GM04503 (cell line): ENCODE data around the gene FGFR4.
"Not testable (repeated sequence)": the region's sequence is repeated elsewhere in the genome, so short reads cannot be mapped to it uniquely, and the experiment has no call there.

ENCODE experiments used
- DNase-seq: peaks from one replicate; pipeline ENCODE4 v3.0.0-alpha.2; 2012; ENCODE audit warnings: low read depth

The FGFR4 gene

DNA sequence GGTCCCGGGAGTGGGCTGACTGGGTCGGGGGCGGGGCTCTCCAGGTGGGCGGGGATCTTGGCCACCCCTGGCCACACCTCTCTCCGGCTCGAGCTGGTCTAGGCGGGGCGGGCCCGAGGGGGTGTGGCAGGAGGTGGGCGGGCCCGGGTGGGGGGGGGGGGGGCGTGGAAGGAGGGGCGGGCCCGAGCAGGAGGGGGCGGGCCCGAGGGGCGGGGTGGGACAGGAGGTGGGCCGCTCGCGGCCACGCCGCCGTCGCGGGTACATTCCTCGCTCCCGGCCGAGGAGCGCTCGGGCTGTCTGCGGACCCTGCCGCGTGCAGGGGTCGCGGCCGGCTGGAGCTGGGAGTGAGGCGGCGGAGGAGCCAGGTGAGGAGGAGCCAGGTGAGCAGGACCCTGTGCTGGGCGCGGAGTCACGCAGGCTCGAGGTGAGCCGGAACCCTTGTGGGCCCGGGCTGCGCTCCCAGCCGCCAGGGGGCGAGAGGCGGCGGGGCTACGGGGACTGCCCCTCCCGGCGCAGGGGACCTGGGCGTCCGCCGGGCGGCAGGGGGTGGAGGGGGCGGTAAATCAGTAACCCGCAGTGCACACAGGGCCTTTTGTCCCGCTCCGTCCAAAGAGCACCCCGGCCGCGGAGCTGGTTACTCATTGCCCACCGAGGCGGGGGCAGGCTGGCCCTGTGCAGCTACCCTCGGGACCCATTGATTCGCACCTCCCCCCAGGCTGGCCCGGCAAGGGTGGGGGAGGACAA lies at the start of gene FGFR4:
Gene FGFR4 (plus strand): TSS at position 262 of the 744 bp plus-strand sequence. CDS start 2,688 bp downstream, outside the sequence.
- no peak for DNase-seq

DNA sequence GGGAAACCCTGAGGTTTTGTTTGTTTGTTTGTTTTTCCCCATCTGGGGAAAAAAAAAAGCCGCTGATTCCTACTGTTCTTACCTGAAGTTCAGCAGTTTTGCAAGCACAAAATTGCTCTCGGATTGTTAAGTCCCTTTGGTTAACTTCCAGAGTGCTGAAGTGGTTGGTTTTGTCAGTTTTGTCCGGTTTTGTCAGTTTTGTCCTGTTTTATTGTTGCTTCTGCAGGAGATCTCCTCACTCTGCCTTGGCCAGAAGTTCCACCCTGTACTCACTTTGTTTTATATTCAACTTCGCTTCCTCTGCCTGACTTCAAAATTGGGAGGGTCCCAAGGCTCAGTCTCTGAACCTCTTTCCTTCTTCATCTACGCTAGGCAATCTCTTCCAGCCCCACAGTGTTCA lies 49.8 kb upstream of the FGFR4 start:
- no peak for DNase-seq

DNA sequence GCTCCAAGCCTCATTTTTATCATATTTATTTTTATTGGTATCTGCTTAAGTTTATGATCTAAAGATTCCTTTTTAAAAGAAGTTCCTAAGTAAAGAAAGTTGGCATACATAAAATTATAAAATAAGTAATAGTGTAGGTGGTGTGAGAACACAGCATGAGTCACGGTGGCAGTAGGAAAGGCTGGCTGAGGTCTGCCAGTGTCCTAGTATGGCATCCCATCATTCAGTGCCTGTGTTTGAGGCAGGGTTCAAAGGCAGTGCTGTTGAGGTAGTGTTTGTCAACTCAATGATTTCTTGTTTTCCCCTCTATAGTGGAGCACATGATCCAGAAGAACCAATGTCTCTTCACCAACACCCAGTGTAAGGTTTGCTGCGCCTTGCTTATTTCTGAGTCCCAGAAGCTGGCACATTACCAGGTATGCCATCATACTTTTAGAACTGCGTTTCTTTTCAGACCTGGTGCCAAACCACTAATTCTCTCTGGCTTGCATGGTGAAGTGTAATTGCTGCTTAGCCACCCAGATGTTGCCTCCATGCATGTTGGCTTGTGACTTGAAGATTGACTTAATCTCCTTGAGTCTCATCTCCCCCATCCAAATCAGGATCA lies 45.8 kb upstream of the FGFR4 start:
- DNase-seq: peak; percentile 65

DNA sequence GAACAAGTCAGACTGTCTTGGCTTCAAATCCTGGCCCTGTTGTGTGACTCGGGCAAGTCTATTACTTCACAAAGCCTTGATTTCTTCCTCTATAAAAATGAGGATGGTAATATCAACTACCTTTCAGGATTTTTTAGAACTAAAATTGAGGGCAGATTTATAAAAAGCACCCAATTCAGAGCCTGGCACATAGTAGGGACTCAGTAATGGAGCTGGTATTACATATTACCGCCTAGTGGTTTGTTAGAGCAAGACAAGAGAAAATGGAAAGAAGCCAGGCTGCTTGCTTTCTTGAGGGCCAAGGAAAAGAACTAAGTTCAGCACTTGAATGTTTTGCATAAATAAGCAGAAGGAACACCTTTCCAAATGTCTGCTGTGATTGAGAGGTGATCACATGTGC lies 44.8 kb upstream of the FGFR4 start:
- no peak for DNase-seq

DNA sequence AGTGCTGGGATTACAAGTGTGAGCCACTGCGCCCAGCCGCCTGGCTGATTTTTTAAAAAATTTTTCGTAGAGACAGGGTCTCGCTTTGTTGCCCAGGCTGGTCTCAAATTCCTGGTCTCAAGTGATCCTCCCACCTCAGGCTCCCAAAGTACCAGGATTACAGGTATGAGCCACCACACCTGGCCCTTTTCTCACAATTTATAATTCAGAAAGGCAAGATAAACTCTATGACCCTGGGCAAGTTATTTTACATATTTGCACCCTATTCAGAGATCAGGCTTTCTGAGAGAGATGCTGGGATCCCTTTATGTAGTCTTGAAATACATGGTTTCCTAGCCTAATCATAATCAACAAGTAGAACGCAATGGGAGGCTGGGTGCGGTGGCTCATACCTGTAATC lies 43.6 kb upstream of the FGFR4 start:
- DNase-seq: no peak

DNA sequence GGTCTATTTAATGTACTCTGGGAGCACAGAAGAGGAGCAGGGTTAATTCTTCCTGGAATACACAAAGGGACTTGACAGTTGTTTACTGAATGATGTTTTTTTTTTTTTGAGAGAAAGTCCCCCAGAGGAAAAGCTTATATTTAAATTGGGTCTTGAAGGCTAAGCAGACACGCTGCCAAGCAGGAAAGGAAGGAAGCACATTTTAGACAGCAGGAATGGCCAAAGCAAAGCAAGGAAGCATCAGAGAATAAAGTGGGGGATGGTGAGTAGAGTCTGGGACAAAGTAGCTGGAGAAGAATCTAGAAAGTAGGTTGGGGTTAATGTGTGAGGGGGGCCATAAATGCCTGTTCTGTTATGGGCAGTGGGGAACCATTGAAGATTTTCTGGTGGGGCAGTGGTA lies 42.8 kb upstream of the FGFR4 start:
- DNase-seq: no peak

DNA sequence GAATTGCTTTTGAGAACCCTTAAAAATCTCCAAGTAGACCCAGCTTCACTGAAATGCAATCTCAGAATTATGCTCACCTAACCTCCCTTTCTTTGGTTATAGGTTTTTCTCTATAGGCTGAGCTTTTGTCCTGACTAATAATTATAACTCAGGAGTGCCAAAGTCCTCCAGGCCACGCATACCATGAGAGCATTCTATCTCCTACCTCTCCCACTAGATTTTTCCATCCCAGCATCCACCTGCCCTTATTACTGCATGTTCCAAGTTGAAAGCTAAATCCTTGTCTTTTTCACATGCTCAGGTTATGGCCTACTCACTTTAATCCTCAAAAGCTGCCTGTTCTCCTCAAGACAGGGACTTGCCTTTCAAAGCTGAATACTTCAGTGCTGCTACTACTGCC lies 42.1 kb upstream of the FGFR4 start:
- no peak for DNase-seq

DNA sequence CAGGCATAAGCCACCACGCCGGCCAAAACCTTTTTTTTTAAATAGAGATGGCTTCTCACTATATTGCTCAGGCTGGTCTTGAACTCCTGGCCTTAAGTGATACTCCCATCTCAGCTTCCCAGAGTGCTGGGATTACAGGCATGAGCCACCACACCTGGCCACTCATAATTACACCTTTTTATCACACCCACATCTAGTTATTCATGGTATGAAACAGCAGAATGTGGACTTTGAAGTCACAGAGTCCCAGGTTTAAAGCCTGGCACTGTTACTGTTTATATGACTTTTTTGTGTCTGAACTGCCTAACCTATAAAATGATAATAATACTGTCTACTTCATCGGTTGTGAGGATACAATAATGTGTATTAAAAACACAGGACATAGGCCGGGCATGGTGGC lies 41.1 kb upstream of the FGFR4 start:
- no peak for DNase-seq

DNA sequence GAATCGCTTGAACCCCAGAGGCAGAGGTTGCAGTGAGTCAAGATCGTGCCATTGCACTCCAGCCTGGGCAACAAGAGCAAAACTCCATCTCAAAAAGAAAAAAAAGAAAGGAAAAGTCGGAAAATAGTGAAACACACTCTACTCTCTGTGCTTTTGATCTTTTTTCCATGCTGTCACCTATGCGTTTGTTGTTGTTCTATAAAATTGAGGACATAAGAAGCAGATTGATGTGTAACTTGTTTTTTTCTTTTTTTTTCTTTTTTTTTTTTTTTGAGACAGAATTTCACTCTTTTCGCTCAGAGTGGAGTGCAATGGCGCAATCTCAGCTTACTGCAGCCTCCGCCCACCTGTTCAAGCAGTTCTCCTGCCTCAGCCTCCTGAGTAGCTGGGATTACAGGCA lies 38.2 kb upstream of the FGFR4 start:
- not testable (repeated sequence) for DNase-seq

DNA sequence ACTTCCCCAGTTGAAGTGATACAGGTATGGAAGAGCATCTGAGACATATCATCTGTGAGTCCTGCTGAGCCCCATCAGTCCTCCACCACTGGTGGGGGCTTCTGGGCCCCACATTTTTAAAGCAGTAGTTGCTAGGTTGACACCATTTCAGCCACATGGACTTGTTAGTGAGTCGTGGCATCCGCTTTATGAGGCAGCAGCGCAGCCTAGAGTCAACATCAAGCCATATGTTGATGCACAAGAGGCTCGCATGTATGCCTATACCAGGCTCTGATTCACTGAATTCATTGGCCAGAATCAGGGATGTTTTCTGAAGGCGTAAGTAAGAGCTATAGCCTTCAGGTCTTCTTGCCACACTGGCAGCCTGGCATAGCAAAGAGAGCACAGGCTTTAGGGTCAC lies 37.4 kb upstream of the FGFR4 start:
- no peak for DNase-seq

DNA sequence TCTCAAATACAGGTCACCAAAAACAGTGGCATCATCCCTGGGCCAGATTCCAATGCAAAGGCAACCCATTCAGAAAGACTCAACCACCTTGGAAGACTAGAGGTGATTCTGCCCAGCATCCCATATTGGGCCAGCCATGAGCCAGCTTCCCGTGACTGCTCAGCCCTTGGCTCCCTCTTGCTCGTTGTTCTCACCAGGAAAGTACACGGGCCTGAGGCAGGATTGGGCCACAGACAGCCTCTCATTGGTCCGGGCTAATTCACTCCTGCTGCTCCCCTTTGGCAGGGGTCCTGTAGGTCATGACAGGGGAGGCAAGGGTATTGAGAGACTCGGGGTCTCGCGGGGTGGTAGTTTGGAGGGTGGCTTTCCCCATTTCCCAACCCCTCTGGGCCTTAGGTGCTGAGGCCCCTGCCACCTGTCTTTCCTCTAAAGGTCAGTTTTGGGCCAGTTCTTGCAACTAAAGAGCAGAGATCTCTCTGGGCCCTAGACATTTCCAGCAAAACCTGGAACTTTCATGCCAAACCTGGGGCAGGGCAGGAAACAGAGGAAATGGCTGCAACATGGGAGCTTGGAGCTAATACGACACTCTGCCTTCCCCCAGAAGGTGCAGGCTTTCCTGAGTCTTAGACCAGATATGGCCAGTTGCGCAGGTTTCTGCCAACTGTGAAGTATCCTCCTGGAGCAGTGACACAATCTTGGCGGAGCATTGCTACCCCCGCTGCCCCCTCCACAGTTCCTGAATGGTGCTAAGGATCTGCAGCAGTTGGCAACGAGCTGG lies 22.0 kb upstream of the FGFR4 start:
- no peak for DNase-seq

DNA sequence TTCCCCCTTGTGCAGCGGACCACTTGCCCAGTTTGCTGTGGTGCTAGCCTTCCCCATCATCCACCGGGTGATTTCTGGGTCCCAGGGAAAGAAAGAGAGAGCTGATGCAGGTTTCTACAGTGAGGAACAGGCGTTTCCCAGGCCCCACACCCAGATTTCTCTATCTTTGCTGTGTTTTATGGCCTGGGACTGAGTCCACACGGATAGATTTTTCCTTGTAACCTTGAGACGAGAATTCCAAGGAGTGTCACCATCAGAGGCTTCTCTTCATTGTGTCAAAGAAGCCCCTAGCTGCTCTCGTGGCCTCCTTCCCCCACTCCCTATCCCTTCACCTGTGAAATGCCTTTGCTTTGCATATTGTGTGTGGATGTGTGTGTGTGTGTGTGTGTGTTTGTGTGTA lies 21.2 kb upstream of the FGFR4 start:
- DNase-seq: no peak

DNA sequence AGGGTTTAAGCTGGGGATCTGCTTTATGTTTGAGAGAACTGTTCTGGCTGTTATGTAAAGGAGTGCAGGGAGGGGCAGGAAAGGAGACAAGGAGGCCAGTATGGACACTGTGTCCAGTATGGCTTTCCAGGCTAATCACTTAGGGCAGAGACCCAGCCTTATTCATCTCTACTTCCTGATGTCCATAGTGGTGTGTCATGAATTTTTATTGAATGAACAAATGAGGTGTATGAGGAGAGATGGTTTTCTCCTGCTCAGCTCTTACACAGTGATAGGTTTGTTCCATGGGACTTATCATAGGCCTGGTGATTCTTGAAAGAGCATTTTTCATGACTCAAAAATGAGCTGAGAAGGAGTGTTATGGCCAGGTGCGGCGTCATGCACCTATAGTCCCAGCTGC lies 20.5 kb upstream of the FGFR4 start:
- no peak for DNase-seq

DNA sequence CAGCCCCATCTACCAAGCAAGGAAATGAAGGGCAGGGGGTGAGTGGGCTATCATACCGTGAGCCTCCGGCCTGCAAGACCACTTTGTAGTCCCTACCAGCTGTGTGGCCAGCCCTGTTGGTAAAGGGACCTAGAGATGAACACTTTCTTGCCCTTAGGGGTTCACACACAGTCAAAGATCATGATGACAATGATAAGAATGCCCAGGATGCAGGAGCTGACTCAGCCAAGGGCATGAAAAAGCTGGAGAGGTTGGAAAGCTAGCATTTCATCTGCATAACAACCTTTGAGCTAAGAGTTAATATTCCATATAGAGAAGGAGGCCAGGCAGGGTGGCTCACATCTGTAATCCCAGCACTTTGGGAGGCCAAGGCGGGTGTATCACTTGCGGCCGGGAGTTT lies 19.2 kb upstream of the FGFR4 start:
- DNase-seq: peak; percentile 13

DNA sequence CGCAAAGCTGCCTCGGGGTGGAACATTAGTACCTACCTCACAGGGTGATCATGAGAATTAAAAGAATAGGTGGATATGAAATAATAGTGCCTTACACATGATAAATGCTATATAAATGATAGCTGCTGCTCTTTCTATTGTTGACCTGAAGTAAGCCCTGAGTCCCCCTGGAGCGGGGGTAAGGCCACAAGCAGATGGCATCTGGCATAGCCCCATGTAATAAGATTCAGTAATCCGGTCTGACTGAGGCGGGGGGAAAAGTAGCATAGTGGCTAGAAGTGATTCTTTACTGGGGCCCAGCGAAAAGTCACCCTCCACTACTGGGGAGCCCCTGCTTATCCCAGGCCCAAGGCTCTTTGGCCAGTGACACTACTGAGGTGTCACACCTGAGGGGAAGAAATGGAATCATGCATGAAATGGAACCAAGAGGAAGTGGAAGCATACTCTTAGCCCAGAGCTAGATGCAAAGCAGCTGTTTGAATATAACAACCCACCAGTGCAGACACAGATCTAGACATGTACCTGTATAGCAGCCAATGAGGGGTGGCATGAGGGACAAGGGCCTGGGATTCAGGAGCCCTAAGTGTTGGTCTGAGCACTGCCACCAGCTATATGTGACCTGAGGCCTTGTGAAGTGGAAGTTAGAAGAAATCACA lies 16.1 kb upstream of the FGFR4 start:
- no peak for DNase-seq

DNA sequence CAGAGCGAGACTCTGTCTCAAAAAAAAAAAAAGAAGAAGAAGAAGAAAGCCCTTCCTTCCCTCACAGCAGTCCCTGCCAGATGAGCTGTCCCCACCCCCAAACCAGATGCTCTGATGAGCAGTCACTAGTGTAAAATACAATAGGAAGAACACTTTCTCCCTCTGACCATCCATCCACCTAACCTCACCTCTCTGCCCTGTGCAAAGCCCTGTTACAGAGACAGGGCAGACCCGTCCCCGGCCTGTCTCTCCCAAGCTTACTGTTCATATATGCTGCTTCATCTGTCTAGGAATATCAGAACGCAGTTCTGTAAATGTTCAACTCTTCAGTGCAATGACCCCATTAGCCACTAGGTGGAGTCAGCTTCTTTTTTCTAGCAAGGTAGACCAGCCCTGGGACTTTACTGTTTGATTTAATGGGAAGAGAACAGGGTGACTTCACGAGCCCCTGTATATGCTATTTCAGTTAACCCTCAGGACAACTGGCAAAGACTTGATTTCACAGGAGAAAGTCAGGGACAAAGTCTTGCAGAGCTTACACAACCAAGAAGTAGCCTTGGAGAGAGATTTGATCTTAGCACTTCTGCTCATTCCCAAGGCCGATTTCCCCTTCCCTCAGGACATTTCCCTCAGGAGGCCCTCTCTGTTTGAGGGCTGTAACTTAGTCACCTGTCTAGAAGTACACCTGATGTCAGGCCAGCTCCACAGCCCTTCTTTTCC lies 14.9 kb upstream of the FGFR4 start:
- peak; percentile 58 for DNase-seq

DNA sequence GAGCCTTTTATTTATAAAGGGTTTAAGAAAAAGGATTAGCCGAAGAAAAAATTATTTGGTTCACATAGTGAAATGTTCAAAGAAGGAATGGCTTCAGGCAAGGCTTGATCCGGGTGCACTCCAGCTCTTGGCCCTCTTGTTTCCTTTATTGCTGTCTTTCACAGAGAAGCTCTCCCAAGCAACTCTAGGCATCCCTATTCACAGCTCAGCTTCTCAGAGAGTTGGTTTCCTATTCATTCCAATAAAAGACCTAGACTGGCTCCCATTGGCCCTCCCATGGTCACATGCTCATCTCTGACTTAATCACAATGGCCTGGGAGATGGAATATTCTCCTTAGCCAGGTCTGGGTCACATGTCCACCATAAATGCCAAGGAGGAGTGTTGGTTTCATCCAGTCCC lies 9.4 kb upstream of the FGFR4 start:
- DNase-seq: no peak

DNA sequence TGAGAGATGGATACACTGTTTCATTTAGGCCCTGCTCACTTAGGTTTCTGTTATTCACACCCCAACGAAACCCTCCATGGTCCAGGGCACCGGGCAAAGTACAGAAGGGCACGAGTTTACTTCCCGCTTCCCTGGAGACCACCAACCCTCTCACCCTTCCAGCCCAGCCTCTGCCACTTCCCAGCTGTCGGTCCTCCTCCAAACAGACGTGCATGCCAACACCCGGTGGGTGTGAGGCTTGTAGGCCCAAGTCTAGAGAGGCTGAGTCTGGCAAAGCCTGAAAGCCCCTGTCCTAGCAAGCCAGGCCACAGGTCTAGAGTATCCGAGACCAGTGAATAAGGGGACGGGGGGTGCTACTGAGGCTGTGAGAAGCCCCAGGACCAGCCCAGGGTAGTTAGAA lies 7.1 kb upstream of the FGFR4 start:
- DNase-seq: no peak

DNA sequence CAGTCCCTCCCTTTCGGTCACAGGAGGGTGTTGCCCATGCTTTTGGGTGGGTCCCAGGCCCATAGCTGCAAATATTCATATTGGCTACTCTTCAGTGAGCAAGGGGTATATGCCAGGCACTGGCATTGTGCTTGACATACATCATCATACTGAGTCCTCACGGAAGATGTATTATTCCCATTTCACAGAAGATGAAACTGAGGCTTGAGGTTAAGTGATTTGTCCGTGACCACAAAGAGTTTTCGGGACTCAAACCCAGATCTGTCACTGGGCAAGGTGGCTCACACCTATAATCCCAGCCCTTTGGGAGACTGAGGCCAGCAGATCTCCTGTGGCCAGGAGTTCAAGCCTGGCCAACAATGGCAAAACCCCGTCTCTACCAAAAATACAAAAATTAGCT lies 6.5 kb upstream of the FGFR4 start:
- DNase-seq: no peak

DNA sequence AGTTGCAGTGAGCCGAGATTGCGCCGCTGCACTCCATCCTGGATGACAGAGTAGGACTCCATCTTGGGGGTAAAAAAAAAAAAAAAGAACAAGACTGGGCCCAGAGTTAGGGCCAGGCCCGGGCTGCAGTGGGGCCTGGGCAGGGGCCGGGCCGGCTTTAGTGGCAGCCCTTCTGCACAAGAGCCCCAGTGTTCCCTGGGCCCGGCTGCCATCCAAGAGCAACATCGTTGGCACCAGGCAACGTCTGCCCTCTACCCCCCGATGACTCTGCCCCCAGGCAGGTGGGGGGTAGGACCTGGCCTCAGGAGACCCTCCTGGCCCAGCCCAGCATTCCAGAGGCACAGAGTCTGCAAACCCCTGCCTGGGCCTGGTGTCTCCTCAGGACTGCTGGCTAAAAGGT lies 4.9 kb upstream of the FGFR4 start:
- DNase-seq: no peak

DNA sequence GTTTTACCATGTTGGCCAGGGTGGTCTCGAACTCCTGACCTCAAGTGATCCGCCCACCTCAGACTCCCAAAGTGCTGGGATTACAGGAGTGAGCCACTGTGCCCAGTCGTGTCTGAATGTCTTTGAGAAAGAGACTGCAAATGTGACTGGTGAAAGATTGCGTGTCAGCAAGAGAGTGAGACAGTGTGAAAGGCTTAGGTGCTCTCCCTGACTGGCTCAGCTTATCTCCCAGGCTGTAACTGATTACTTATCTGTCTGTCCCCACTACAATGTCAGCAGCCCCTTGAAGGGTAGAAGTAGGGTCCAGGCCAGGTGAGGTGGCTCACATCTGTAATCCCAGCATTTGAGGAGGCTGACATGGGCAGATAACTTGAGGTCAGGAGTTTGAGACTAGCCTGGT lies 3.4 kb upstream of the FGFR4 start:
- no peak for DNase-seq

DNA sequence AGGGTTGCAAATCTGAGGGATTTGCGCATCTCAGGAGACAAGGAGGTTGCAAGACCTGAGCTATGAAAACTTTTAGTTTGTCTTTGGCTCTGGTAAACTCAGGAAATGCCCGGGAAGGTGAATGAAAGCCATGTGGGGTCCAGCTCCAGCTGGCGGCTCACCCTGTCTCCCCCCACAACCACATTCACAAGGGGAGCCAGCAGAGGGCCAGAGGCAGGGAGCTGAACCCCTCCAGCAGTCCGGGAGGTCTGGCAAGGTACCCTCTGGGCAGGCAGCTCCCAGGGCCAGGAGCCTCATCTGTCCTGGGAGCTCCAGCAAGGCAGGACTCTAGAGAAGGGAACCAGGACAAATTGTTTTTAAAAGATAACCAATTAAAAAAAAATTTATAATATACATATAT lies 2.5 kb upstream of the FGFR4 start:
- DNase-seq: no peak
